GM12891 (cell line): ENCODE results near the gene UCHL3.
"Not testable (repeated sequence)": the region's sequence is repeated elsewhere in the genome, so short reads cannot be mapped to it uniquely, and the experiment has no call there.

ENCODE experiments used
- DNase-seq: peaks from one replicate; pipeline ENCODE4 v3.0.0; 2011; ENCODE audit warnings: low spot score; ENCODE audit not compliant: insufficient read length
- FAIRE-seq: peaks from 2 replicates; lab custom pipeline; 2011; peaks lifted over from hg19 to GRCh38; lab: Jason Lieb, UNC
- PAX5 ChIP-seq: IDR thresholded peaks from 2 replicates; pipeline ENCODE4 v1.6.1; 2011; ENCODE audit warnings: low read length, moderate library complexity, mild to moderate bottlenecking; ENCODE audit not compliant: insufficient read depth, severe bottlenecking
- POLR2A ChIP-seq: IDR thresholded peaks from 2 replicates; pipeline ENCODE4 v1.6.1; 2011; ENCODE audit warnings: low read depth, low read length, control low read depth
- POLR2AphosphoS5 ChIP-seq: IDR thresholded peaks from 2 replicates; pipeline ENCODE4 v1.6.1; 2011; ENCODE audit warnings: low read depth, low read length, control low read depth
- POU2F2 ChIP-seq: IDR thresholded peaks from 2 replicates; pipeline ENCODE4 v1.6.1; 2011; ENCODE audit warnings: low read depth, mild to moderate bottlenecking, control low read depth, low read length, moderate library complexity
- SPI1 ChIP-seq: IDR thresholded peaks from 2 replicates; pipeline ENCODE4 v1.6.1; 2011; ENCODE audit warnings: low read depth, low read length, control low read depth
- TAF1 ChIP-seq: IDR thresholded peaks from 2 replicates; pipeline ENCODE4 v1.6.1; 2011; ENCODE audit warnings: low read depth, low read length, control low read depth

UCHL3 gene

GRCh38 chr13:75518439-75519088, 31.0 kb upstream of the UCHL3 start:
- TF ChIP-seq PAX5 (no peak), POLR2AphosphoS5 (no peak), SPI1 (no peak), POU2F2 (no peak), TAF1 (no peak), POLR2A (no peak)
- DNase-seq, result no peak
- FAIRE-seq, result no peak

- DNase-seq (no peak), FAIRE-seq (no peak)
Measured at GRCh38 chr13:75521956-75522355, 27.6 kb upstream of the UCHL3 start.

GRCh38 chr13:75530549-75530961, 19.0 kb upstream of the UCHL3 start:
- FAIRE-seq, result peak; percentile 64
- DNase-seq, result no peak
- TF ChIP-seq TAF1, result no peak
- TF ChIP-seq POLR2AphosphoS5, result no peak
- no peak for TF ChIP-seq POLR2A
- TF ChIP-seq PAX5, result no peak
- TF ChIP-seq POU2F2, result no peak
- TF ChIP-seq SPI1, result no peak

More at GRCh38 chr13:75521956-75522355, 27.6 kb upstream of the UCHL3 start:
- TF ChIP-seq POLR2A, result no peak
- no peak for TF ChIP-seq POU2F2
- TF ChIP-seq PAX5, result no peak
- TF ChIP-seq POLR2AphosphoS5, result no peak
- TF ChIP-seq TAF1, result no peak
- TF ChIP-seq SPI1, result no peak; the same call in 1 of the 2 replicates

- FAIRE-seq (no peak), DNase-seq (no peak)
- TF ChIP-seq PAX5 (no peak), SPI1 (no peak), POLR2A (no peak), TAF1 (no peak), POU2F2 (no peak), POLR2AphosphoS5 (no peak)
Measured at GRCh38 chr13:75533861-75534260, 15.7 kb upstream of the UCHL3 start.

- DNase-seq (peak; percentile 76), FAIRE-seq (peak; percentile 95)
- TF ChIP-seq PAX5, result no peak
- peak; percentile 75; the same call in 1 of the 2 replicates for TF ChIP-seq POU2F2
- peak; percentile 91 for TF ChIP-seq POLR2AphosphoS5
- peak; percentile 69; the same call in 1 of the 2 replicates for TF ChIP-seq TAF1
- peak; percentile 66 for TF ChIP-seq SPI1
- peak; percentile 95 for TF ChIP-seq POLR2A
Measured at GRCh38 chr13:75537401-75538365, 11.9 kb upstream of the UCHL3 start, which contains the start of gene COMMD6. Gene COMMD6, minus strand, starts transcription at chr13:75537841. Its CDS starts 36 bp downstream, at chr13:75537805.

GRCh38 chr13:75541287-75541686, 8.3 kb upstream of the UCHL3 start:
- DNase-seq, result no peak
- FAIRE-seq, result no peak
- TF ChIP-seq PAX5 (no peak), SPI1 (peak; percentile 53; the same call in 1 of the 2 replicates)

GRCh38 chr13:75541961-75542360, 7.6 kb upstream of the UCHL3 start:
- DNase-seq, result no peak
- FAIRE-seq, result no peak
- TF ChIP-seq PAX5 (no peak), POLR2AphosphoS5 (no peak), POLR2A (no peak), POU2F2 (no peak), SPI1 (no peak), TAF1 (no peak)

GRCh38 chr13:75544681-75545330, 4.8 kb upstream of the UCHL3 start:
- TF ChIP-seq TAF1 (no peak), POLR2AphosphoS5 (no peak), PAX5 (no peak)
- FAIRE-seq (no peak), DNase-seq (no peak)

- DNase-seq, FAIRE-seq: not testable (repeated sequence)
Measured at GRCh38 chr13:75545386-75545785, 4.2 kb upstream of the UCHL3 start.
